ENCODE data around the gene LHFPL6.

Gene LHFPL6

GRCh38 chr13:39417131-39417530, 185.9 kb downstream of the LHFPL6 start:
- H3K36me3 ChIP-seq (ENCODE audit: insufficient read depth, low read length), result no peaks in the 10 kb centered on the region
- no peaks in the 10 kb centered on the region for H3K9me3 ChIP-seq (ENCODE audit: insufficient read depth, low read length, severe bottlenecking)
- H4K20me1 ChIP-seq (ENCODE audit: insufficient read depth, low read length), result no peaks in the 10 kb centered on the region
- TF ChIP-seq CTCF (IDR thresholded peaks at IDR 0.05; ENCODE audit: borderline replicate concordance, extremely low read depth, low read length, poor library complexity, severe bottlenecking) (peak; percentile 12), EZH2 (IDR thresholded peaks at IDR 0.05; ENCODE audit: borderline replicate concordance, low read depth, low read length, severe bottlenecking) (no peak)
- no peak overlapping the region for H3K4me2 ChIP-seq (ENCODE audit: insufficient read depth, low read length)
- no peak overlapping the region for H3K4me3 ChIP-seq (ENCODE audit: low read depth in 1 of 2, low read length in 2 of 2)
- DNase-seq, result no peak
- H3K27me3 ChIP-seq (ENCODE audit: insufficient read depth, low read length, poor library complexity), result peaks cover 7% of the 10 kb centered on the region
- H3K79me2 ChIP-seq (ENCODE audit: insufficient read depth, low read length), result no peaks in the 10 kb centered on the region
- H3K4me1 ChIP-seq (ENCODE audit: insufficient read depth, low read length), result no peaks in the 10 kb centered on the region
- H3K27ac ChIP-seq (ENCODE audit: low read length), result no peak overlapping the region
- no peak overlapping the region for H2AFZ ChIP-seq (ENCODE audit: low read depth, low read length)
- H3K9ac ChIP-seq (ENCODE audit: low read depth, low read length), result no peak overlapping the region
- no peak for ATAC-seq (ENCODE audit: insufficient read depth, low read depth)

- Histone ChIP-seq H2AFZ (ENCODE audit: low read depth, low read length) (no peak overlapping the region), H3K27me3 (ENCODE audit: insufficient read depth, low read length, poor library complexity) (peaks cover 7% of the 10 kb centered on the region), H3K27ac (ENCODE audit: low read length) (no peak overlapping the region), H3K79me2 (ENCODE audit: insufficient read depth, low read length) (no peaks in the 10 kb centered on the region), H3K9ac (ENCODE audit: low read depth, low read length) (no peak overlapping the region), H3K4me3 (ENCODE audit: low read depth in 1 of 2, low read length in 2 of 2) (no peak overlapping the region), H3K4me2 (ENCODE audit: insufficient read depth, low read length) (no peak overlapping the region), H4K20me1 (ENCODE audit: insufficient read depth, low read length) (no peaks in the 10 kb centered on the region), H3K9me3 (ENCODE audit: insufficient read depth, low read length, severe bottlenecking) (no peaks in the 10 kb centered on the region), H3K36me3 (ENCODE audit: insufficient read depth, low read length) (no peaks in the 10 kb centered on the region), H3K4me1 (ENCODE audit: insufficient read depth, low read length) (no peaks in the 10 kb centered on the region)
- no peak for DNase-seq
- TF ChIP-seq EZH2 (IDR thresholded peaks at IDR 0.05; ENCODE audit: borderline replicate concordance, low read depth, low read length, severe bottlenecking) (no peak), CTCF (IDR thresholded peaks at IDR 0.05; ENCODE audit: borderline replicate concordance, extremely low read depth, low read length, poor library complexity, severe bottlenecking) (peak; percentile 33)
- no peak for ATAC-seq (ENCODE audit: insufficient read depth, low read depth)
Measured at GRCh38 chr13:39415008-39415802, 187.8 kb downstream of the LHFPL6 start.

GRCh38 chr13:39414339-39414738, 188.7 kb downstream of the LHFPL6 start:
- no peaks in the 10 kb centered on the region for H3K4me1 ChIP-seq (ENCODE audit: insufficient read depth, low read length)
- H3K4me2 ChIP-seq (ENCODE audit: insufficient read depth, low read length), result no peak overlapping the region

More at GRCh38 chr13:39414339-39414738, 188.7 kb downstream of the LHFPL6 start:
- ATAC-seq (ENCODE audit: insufficient read depth, low read depth) (no peak), DNase-seq (no peak)
- Histone ChIP-seq H3K27ac (ENCODE audit: low read length) (no peak overlapping the region), H2AFZ (ENCODE audit: low read depth, low read length) (no peak overlapping the region), H3K27me3 (ENCODE audit: insufficient read depth, low read length, poor library complexity) (peaks cover 4% of the 10 kb centered on the region), H3K9me3 (ENCODE audit: insufficient read depth, low read length, severe bottlenecking) (no peaks in the 10 kb centered on the region), H3K4me3 (ENCODE audit: low read depth in 1 of 2, low read length in 2 of 2) (no peak overlapping the region), H3K36me3 (ENCODE audit: insufficient read depth, low read length) (no peaks in the 10 kb centered on the region), H4K20me1 (ENCODE audit: insufficient read depth, low read length) (no peaks in the 10 kb centered on the region), H3K79me2 (ENCODE audit: insufficient read depth, low read length) (no peaks in the 10 kb centered on the region), H3K9ac (ENCODE audit: low read depth, low read length) (no peak overlapping the region)
- TF ChIP-seq CTCF (IDR thresholded peaks at IDR 0.05; ENCODE audit: borderline replicate concordance, extremely low read depth, low read length, poor library complexity, severe bottlenecking) (no peak), EZH2 (IDR thresholded peaks at IDR 0.05; ENCODE audit: borderline replicate concordance, low read depth, low read length, severe bottlenecking) (no peak)
